Fibroblast of gingiva (primary cell): ENCODE data around the gene SRXN1.
A peak's percentile ranks its signal among the peaks of the same experiment; 100 is the strongest.

ENCODE experiments used
- DNase-seq: peaks from one replicate; pipeline ENCODE4 v3.0.0-alpha.2; 2011; ENCODE audit warnings: low read depth

Gene SRXN1

GRCh38 chr20:675453-676314 lies 22.7 kb upstream of the SRXN1 start, which contains the start of gene SCRT2:
TSS of gene SCRT2 (minus strand) at chr20:675802. CDS start at chr20:675601, 201 bp downstream.
- DNase-seq = peak; percentile 65

GRCh38 chr20:675033-675452 lies 22.0 kb upstream of the SRXN1 start:
- DNase-seq = no peak

- DNase-seq = no peak
These were observed 20.6 kb upstream of the SRXN1 start for GRCh38 chr20:673603-674001.

GRCh38 chr20:672963-673602 lies 20.1 kb upstream of the SRXN1 start:
- DNase-seq = no peak

- no peak for DNase-seq
These were observed 18.4 kb upstream of the SRXN1 start for GRCh38 chr20:671252-672030.

GRCh38 chr20:669573-669972 lies 16.6 kb upstream of the SRXN1 start:
- no peak for DNase-seq

GRCh38 chr20:668638-669037 lies 15.6 kb upstream of the SRXN1 start:
- DNase-seq = no peak

GRCh38 chr20:668050-668449 lies 15.1 kb upstream of the SRXN1 start:
- DNase-seq = no peak

GRCh38 chr20:667351-668034 lies 14.5 kb upstream of the SRXN1 start:
- no peak for DNase-seq

- no peak for DNase-seq
These were observed 13.9 kb upstream of the SRXN1 start for GRCh38 chr20:666877-667276.

- no peak for DNase-seq
These were observed 12.3 kb upstream of the SRXN1 start for GRCh38 chr20:665276-665675.

GRCh38 chr20:664576-664975 lies 11.6 kb upstream of the SRXN1 start:
- no peak for DNase-seq

- DNase-seq = no peak
These were observed 11.2 kb upstream of the SRXN1 start for GRCh38 chr20:664151-664550.

- peak; percentile 9 for DNase-seq
These were observed 10.5 kb upstream of the SRXN1 start for GRCh38 chr20:663315-664090.

GRCh38 chr20:662277-663192 lies 9.5 kb upstream of the SRXN1 start:
- no peak for DNase-seq

GRCh38 chr20:661474-662270 lies 8.7 kb upstream of the SRXN1 start:
- DNase-seq = no peak

- no peak for DNase-seq
These were observed 5.8 kb upstream of the SRXN1 start for GRCh38 chr20:658731-659291.

GRCh38 chr20:658202-658601 lies 5.2 kb upstream of the SRXN1 start:
- no peak for DNase-seq
